H1 (cell line): Measurements from ENCODE around the gene TDRD9. TPM values are rescaled to one million over a fixed set of nuclear protein-coding genes. Genes with fewer than 3 reads are reported as not detected.

Source experiments
- CTCF ChIA-PET: fragments of 300-600 bp; sonication (Branson Sonifier 250); formaldehyde crosslinking; loops from one replicate; lab custom pipeline; 2021; ENCODE audit not compliant: partially characterized antibody; lab: Charles Lee
- POLR2A ChIA-PET: fragments of 300-600 bp; sonication (Branson Sonifier 250); formaldehyde crosslinking; loops from one replicate; lab custom pipeline; 2021; ENCODE audit warnings: inconsistent platforms; ENCODE audit not compliant: partially characterized antibody; lab: Charles Lee
- DNase-seq, 2 experiments: peaks; one replicate each; pipeline versions ENCODE4 v3.0.0 to v3.0.0-alpha.2; 2010 to 2022; ENCODE audit warnings: low spot score in 2 of 2, low read depth in 1 of 2, mixed read lengths in 1 of 2
- FAIRE-seq: peaks from 2 replicates; lab custom pipeline; 2011; peaks lifted over from hg19 to GRCh38; lab: Jason Lieb, UNC
- H2AFZ ChIP-seq: 2 replicates; pipeline ENCODE4 v1.8.1; 2012; ENCODE audit warnings: low read length, inconsistent platforms
- H2AK5ac ChIP-seq: 2 replicates; pipeline ENCODE4 v1.6.1; 2013; ENCODE audit warnings: low read depth, low read length
- H2BK120ac ChIP-seq: replicated peaks from 2 replicates; pipeline ENCODE3; 2013; ENCODE audit warnings: low read depth, low read length, inconsistent platforms
- H2BK12ac ChIP-seq: 2 replicates; pipeline ENCODE4 v1.6.1; 2013; ENCODE audit warnings: low read depth, low read length
- H2BK15ac ChIP-seq: 2 replicates; pipeline ENCODE4 v1.6.1; 2013; ENCODE audit warnings: low read length
- H2BK20ac ChIP-seq: 2 replicates; pipeline ENCODE4 v1.6.1; 2013; ENCODE audit warnings: low read length
- H2BK5ac ChIP-seq: 2 replicates; pipeline ENCODE4 v1.6.1; 2013; ENCODE audit warnings: low read depth, low read length
- H3K14ac ChIP-seq: 2 replicates; pipeline ENCODE4 v1.6.1; 2013; ENCODE audit warnings: inconsistent platforms; ENCODE audit not compliant: insufficient read length
- H3K18ac ChIP-seq: 2 replicates; pipeline ENCODE4 v1.6.1; 2013; ENCODE audit warnings: low read length; ENCODE audit errors: extremely low read depth
- H3K23ac ChIP-seq: 2 replicates; pipeline ENCODE4 v1.6.1; 2013; ENCODE audit warnings: inconsistent platforms; ENCODE audit not compliant: insufficient read length
- H3K23me2 ChIP-seq: 2 replicates; pipeline ENCODE4 v1.6.1; 2013; ENCODE audit warnings: low read depth, low read length
- H3K27ac ChIP-seq: 2 replicates; pipeline ENCODE4 v1.6.1; 2011; ENCODE audit warnings: low read depth, low read length, inconsistent platforms
- H3K27me3 ChIP-seq, 4 experiments: replicated peaks in 1 of 4; 1 replicate in 1 of 4; 2 replicates in 3 of 4; pipeline versions ENCODE4 v1.6.1 to v1.8.1; 2011 to 2013; ENCODE audit warnings: low read length in 3 of 4, mild to moderate bottlenecking in 3 of 4, inconsistent platforms in 2 of 4, mixed read lengths in 2 of 4, moderate library complexity in 1 of 4; ENCODE audit not compliant: control insufficient read depth in 3 of 4, insufficient read depth in 3 of 4; ENCODE audit errors: extremely low read depth in 1 of 4
- H3K36me3 ChIP-seq, 4 experiments: 2 replicates each; pipeline versions ENCODE4 v1.6.1 to v1.8.1; 2011 to 2013; ENCODE audit warnings: mild to moderate bottlenecking in 4 of 4, low read length in 3 of 4, moderate library complexity in 2 of 4, control low read depth in 1 of 4, inconsistent platforms in 1 of 4; ENCODE audit not compliant: insufficient read depth in 4 of 4, control insufficient read depth in 2 of 4
- H3K4ac ChIP-seq: replicated peaks from 2 replicates; pipeline ENCODE3; 2013; ENCODE audit warnings: low read length, low read depth, mixed read lengths, inconsistent platforms; ENCODE audit not compliant: insufficient read length
- H3K4me1 ChIP-seq, 4 experiments: replicated peaks in 1 of 4; 1 replicate in 1 of 4; 2 replicates in 3 of 4; pipeline versions ENCODE4 v1.6.1 to v1.8.1; 2011 to 2013; ENCODE audit warnings: low read length in 3 of 4, inconsistent platforms in 2 of 4, mixed read lengths in 1 of 4; ENCODE audit not compliant: insufficient read depth in 4 of 4, control insufficient read depth in 3 of 4
- H3K4me2 ChIP-seq, 2 experiments: 2 replicates each; pipeline versions ENCODE4 v1.6.1 to v1.8.1; 2011 to 2013; ENCODE audit warnings: low read depth in 2 of 2, low read length in 2 of 2, control low read depth in 1 of 2, inconsistent platforms in 1 of 2, mild to moderate bottlenecking in 1 of 2; ENCODE audit not compliant: insufficient read depth in 1 of 2
- H3K4me3 ChIP-seq, 4 experiments: fragments of 200-600, 300-600 bp in 1 of 4; sonication (generic), shearing (Covaris generic), sonication (Bioruptor Twin) in 1 of 4; 2 replicates each; pipeline versions ENCODE4 v1.5.1 to v1.8.1; 2011 to 2016; ENCODE audit warnings: low read length in 4 of 4, low read depth in 3 of 4, control low read depth in 2 of 4, inconsistent platforms in 2 of 4, mild to moderate bottlenecking in 2 of 4, mixed read lengths in 1 of 4, moderate library complexity in 1 of 4; ENCODE audit not compliant: insufficient read depth in 2 of 4; ENCODE audit errors: extremely low read depth in 1 of 4
- H3K56ac ChIP-seq: replicated peaks from 2 replicates; pipeline ENCODE3; 2013; ENCODE audit warnings: low read depth, mild to moderate bottlenecking, mixed read lengths, low read length, inconsistent platforms; ENCODE audit not compliant: insufficient read length
- H3K79me1 ChIP-seq: 2 replicates; pipeline ENCODE4 v1.6.1; 2013; ENCODE audit warnings: low read depth, low read length, control low read depth
- H3K79me2 ChIP-seq, 2 experiments: 2 replicates each; pipeline versions ENCODE4 v1.6.1 to v1.8.1; 2012 to 2013; ENCODE audit warnings: low read length in 2 of 2, mild to moderate bottlenecking in 2 of 2, inconsistent platforms in 1 of 2; ENCODE audit not compliant: insufficient read depth in 2 of 2, control insufficient read depth in 1 of 2
- H3K9ac ChIP-seq, 4 experiments: replicated peaks in 1 of 4; 1 replicate in 1 of 4; 2 replicates in 3 of 4; pipeline versions ENCODE4 v1.6.1 to v1.8.1; 2011 to 2013; ENCODE audit warnings: low read depth in 3 of 4, low read length in 3 of 4, control low read depth in 2 of 4, mild to moderate bottlenecking in 2 of 4, moderate library complexity in 2 of 4, inconsistent platforms in 1 of 4; ENCODE audit errors: extremely low read depth in 1 of 4
- H3K9me3 ChIP-seq, 2 experiments: 2 replicates each; pipeline versions ENCODE4 v1.6.1 to v1.8.1; 2012 to 2013; ENCODE audit warnings: mild to moderate bottlenecking in 2 of 2, moderate library complexity in 2 of 2, control low read depth in 1 of 2, inconsistent platforms in 1 of 2, low read depth in 1 of 2, low read length in 1 of 2, mixed read lengths in 1 of 2; ENCODE audit not compliant: insufficient read depth in 2 of 2
- H4K20me1 ChIP-seq, 2 experiments: replicated peaks in 1 of 2; 2 replicates each; pipeline versions ENCODE3 to v1.8.1; 2011 to 2013; ENCODE audit warnings: inconsistent platforms in 2 of 2, low read length in 2 of 2, mild to moderate bottlenecking in 1 of 2; ENCODE audit not compliant: insufficient read depth in 2 of 2, control insufficient read depth in 1 of 2
- H4K5ac ChIP-seq: 2 replicates; pipeline ENCODE4 v1.6.1; 2013; ENCODE audit warnings: low read length, low read depth, mixed read lengths, inconsistent platforms; ENCODE audit not compliant: insufficient read length
- H4K8ac ChIP-seq: 2 replicates; pipeline ENCODE4 v1.8.0; 2013; ENCODE audit warnings: mild to moderate bottlenecking, moderate library complexity, low read length, inconsistent platforms; ENCODE audit not compliant: insufficient read depth; ENCODE audit errors: extremely low read depth
- H4K91ac ChIP-seq: replicated peaks from 2 replicates; pipeline ENCODE3; 2013; ENCODE audit warnings: low read length, mixed read lengths, inconsistent platforms; ENCODE audit not compliant: insufficient read length
- GABPA ChIP-seq: IDR thresholded peaks from 2 replicates; pipeline ENCODE4 v1.6.1; 2011; ENCODE audit warnings: mild to moderate bottlenecking, low read length, moderate library complexity, borderline replicate concordance; ENCODE audit not compliant: insufficient read depth
- WGBS, 2 experiments: shearing (Covaris generic) in 1 of 2; methylation state at CpG; one replicate each; pipeline versions ENCODE4 v1.1.6 to v1.1.7; 2013 to 2015; ENCODE audit warnings: low lambda C conversion rate in 2 of 2, mixed read lengths in 2 of 2, inconsistent platforms in 1 of 2, low coverage in 1 of 2, missing lambda C conversion rate in 1 of 2; ENCODE audit not compliant: insufficient replicate concordance in 2 of 2, insufficient coverage in 1 of 2, insufficient read length in 1 of 2; ENCODE audit errors: extremely low coverage in 1 of 2, missing lambda C conversion rate in 1 of 2; 5-methylcytosine and 5-hydroxymethylcytosine counted together
- polyA plus RNA-seq, 7 experiments: library from polyadenylated mRNA; depleted of rRNA in 3 of 7; stranded (reverse) in 5 of 7; unstranded in 2 of 7; fragments of >200 nt in 5 of 7; fragments of 200-250 nt in 2 of 7; gene quantifications; 1 replicate in 5 of 7; 2 replicates in 1 of 7; 4 replicates in 1 of 7; pipeline versions ENCODE4 v1.2.1 to v1.2.3, GENCODE V29; 2011 to 2013; ENCODE audit warnings: missing spikeins in 2 of 7, mixed read lengths in 2 of 7
- total RNA-seq: library from RNA; stranded (reverse); fragmentation: NEBNext Ultra II Directional; extraction: Animal tissue kit (Norgen Biotek cat#: 25700); gene quantifications from 2 replicates; pipeline ENCODE4 v1.2.1, GENCODE V29; 2021

TDRD9 gene
- total and polyA plus RNA-seq, 2 of the 8 experiments (the other 6 are each of a cell fraction or from before 2014, with no cell fraction given), result not detected

DNA sequence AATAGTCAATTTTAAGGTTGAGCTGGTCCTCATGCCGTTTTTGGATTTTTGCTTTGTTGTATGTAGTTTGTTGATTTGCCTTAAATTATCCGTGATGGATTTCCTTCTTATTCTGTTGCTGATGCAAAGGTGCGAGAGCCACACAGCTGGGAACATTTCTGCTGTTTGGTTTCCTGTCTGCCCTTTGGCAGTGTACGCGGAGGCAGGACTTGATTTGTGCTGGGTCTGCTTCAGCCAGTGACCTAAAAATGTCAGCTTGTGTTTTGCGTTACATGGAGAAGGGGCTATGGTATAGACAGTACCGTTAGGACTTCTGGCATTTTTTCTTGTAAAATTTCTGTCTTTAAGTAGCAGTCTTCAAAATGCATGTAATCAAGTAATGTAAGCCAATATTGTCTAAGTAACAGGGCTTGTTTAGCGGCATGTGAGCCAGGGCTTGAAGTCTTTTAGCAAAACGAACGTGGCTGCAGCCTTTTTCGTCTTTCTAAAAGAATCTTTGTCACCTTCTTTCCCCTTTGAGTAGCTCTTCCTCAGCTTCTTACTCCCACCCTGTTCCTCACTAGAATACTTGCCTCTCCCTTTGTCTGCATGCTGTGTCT lies 32.3 kb downstream of the TDRD9 start:
- 89% methylated on average over 11 of the region's 11 CpGs; no CpG with 5 or more reads in 1 of the 2 experiments for WGBS, 2 experiments
- no peak overlapping the region for H3K14ac ChIP-seq
- H2AK5ac ChIP-seq, result no peak overlapping the region
- no peak overlapping the region for H2BK20ac ChIP-seq
- H2BK120ac ChIP-seq, result no peak overlapping the region
- no peak overlapping the region for H3K27ac ChIP-seq
- H4K20me1 ChIP-seq, result no peaks in the 10 kb centered on the region
- H3K4me1 ChIP-seq, result no peaks in the 10 kb centered on the region
- TF ChIP-seq GABPA, result no peak
- H2BK12ac ChIP-seq, result no peak overlapping the region
- no peak overlapping the region for H2AFZ ChIP-seq
- H2BK15ac ChIP-seq, result no peak overlapping the region
- H3K27me3 ChIP-seq, result no peaks in the 10 kb centered on the region
- FAIRE-seq (no peak), DNase-seq (no peak)
- no peak overlapping the region for H3K4me2 ChIP-seq
- H3K36me3 ChIP-seq, result no peaks in the 10 kb centered on the region
- POLR2A ChIA-PET, result no interaction called here
- CTCF ChIA-PET, result interaction anchor here (0.8 to 1.7 kb wide), 8 partner anchors 9 to 134 kb away, joined by 3 to 5 read pairs (median 3); no protein-coding TSS in a partner anchor
- H4K91ac ChIP-seq, result no peak overlapping the region
- H3K9ac ChIP-seq, result no peak overlapping the region
- no peaks in the 10 kb centered on the region for H3K79me1 ChIP-seq
- no peaks in the 10 kb centered on the region for H3K79me2 ChIP-seq
- no peak overlapping the region for H4K8ac ChIP-seq
- no peak overlapping the region for H3K56ac ChIP-seq
- no peak overlapping the region for H3K18ac ChIP-seq
- H3K23me2 ChIP-seq, result no peaks in the 10 kb centered on the region; the same call in 1 of the 2 replicates
- H4K5ac ChIP-seq, result no peak overlapping the region
- H3K9me3 ChIP-seq, result no peaks in the 10 kb centered on the region
- H3K23ac ChIP-seq, result no peak overlapping the region
- no peak overlapping the region for H2BK5ac ChIP-seq
- H3K4ac ChIP-seq, result no peak overlapping the region
- no peak overlapping the region for H3K4me3 ChIP-seq
